H1 (cell line): Measurements from ENCODE around the gene METTL8.

Experiments
- BRCA1 ChIP-seq: IDR thresholded peaks from 2 replicates; pipeline ENCODE4 v1.6.1; 2012; ENCODE audit warnings: low read depth, low read length, improper control_type of control experiment
- CHD2 ChIP-seq: IDR thresholded peaks from 2 replicates; pipeline ENCODE4 v1.6.1; 2012; ENCODE audit warnings: low read length, improper control_type of control experiment
- EZH2 ChIP-seq: fragments of 200-600 bp; sonication (generic); IDR thresholded peaks from 2 replicates; pipeline ENCODE4 v1.7.1; 2012; ENCODE audit warnings: low read depth, mild to moderate bottlenecking, moderate library complexity, low read length, inconsistent platforms; ENCODE audit not compliant: severe bottlenecking
- FOSL1 ChIP-seq: IDR thresholded peaks from 2 replicates; pipeline ENCODE4 v1.6.1; 2011; ENCODE audit warnings: mild to moderate bottlenecking, low read depth, low read length, moderate library complexity; ENCODE audit not compliant: insufficient read depth
- HDAC6 ChIP-seq: IDR thresholded peaks from one replicate; pipeline ENCODE4 v1.7.1; 2012; ENCODE audit warnings: low read depth, mild to moderate bottlenecking, inconsistent platforms, low read length, moderate library complexity
- POLR2A ChIP-seq, 2 experiments: IDR thresholded peaks; 1 replicate in 1 of 2; 2 replicates in 1 of 2; pipeline ENCODE4 v1.6.1; 2011; ENCODE audit warnings: low read depth in 2 of 2, low read length in 2 of 2, mild to moderate bottlenecking in 2 of 2; ENCODE audit errors: control extremely low read depth in 1 of 2
- POLR2AphosphoS5 ChIP-seq: IDR thresholded peaks from 2 replicates; pipeline ENCODE4 v1.6.1; 2011; ENCODE audit warnings: low read depth, low read length
- RAD21 ChIP-seq, 2 experiments: IDR thresholded peaks in 1 of 2; conservative IDR thresholded peaks in 1 of 2; 2 replicates each; pipeline ENCODE4 v1.6.1; 2011; ENCODE audit warnings: low read depth in 2 of 2, low read length in 2 of 2, improper control_type of control experiment in 1 of 2, inconsistent platforms in 1 of 2, mild to moderate bottlenecking in 1 of 2, moderate library complexity in 1 of 2
- RFX5 ChIP-seq: IDR thresholded peaks from 2 replicates; pipeline ENCODE4 v1.6.1; 2011; ENCODE audit warnings: low read depth, low read length, improper control_type of control experiment, borderline replicate concordance
- RNF2 ChIP-seq: fragments of 200-900, 300-1000 bp; sonication (generic); IDR thresholded peaks from 2 replicates; pipeline ENCODE4 v1.7.1; 2016; ENCODE audit warnings: borderline replicate concordance, low read depth, mild to moderate bottlenecking, antibody characterized with exemption, low read length; ENCODE audit not compliant: poor library complexity, severe bottlenecking; ENCODE audit errors: missing control alignments
- USF2 ChIP-seq: IDR thresholded peaks from 2 replicates; pipeline ENCODE4 v1.6.1; 2011; ENCODE audit warnings: low read length, improper control_type of control experiment
- YY1 ChIP-seq: IDR thresholded peaks from 2 replicates; pipeline ENCODE4 v1.6.1; 2011; ENCODE audit warnings: low read depth, mild to moderate bottlenecking, low read length
- TF ChIP-seq, protein P1 (sequence below), 3 experiments: IDR thresholded peaks; 1 replicate in 2 of 3; 2 replicates in 1 of 3; pipeline versions ENCODE4 v1.5.1 to v1.6.1; 2011; ENCODE audit warnings: low read length in 3 of 3, mild to moderate bottlenecking in 3 of 3, inconsistent platforms in 2 of 3, low read depth in 1 of 3, moderate library complexity in 1 of 3; ENCODE audit not compliant: insufficient read depth in 1 of 3; ENCODE audit errors: control extremely low read depth in 1 of 3
- TF ChIP-seq, protein P2 (sequence below): IDR thresholded peaks from 2 replicates; pipeline ENCODE4 v1.6.1; 2012; ENCODE audit warnings: inconsistent platforms

DNA sequence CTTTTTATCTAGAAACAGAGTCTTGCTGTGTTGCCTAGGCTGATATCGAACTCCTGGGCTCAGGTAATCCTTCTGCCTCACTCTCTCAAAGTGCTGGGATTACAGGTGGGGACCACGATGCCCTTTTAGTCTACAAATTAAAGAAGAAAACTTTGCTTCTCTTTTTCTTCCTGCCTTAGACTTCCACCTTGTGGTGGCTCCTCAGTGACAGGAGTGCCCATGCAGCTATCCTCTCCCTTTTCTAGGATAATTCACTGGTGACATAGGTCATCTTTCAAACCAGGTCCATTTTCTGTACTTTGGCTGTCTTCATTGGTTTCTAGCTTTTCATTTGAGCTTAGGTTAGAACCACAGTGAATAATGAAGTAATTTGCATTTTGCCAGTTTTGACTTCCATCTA is 13.9 kb upstream of the METTL8 start:
- TF ChIP-seq POLR2A (IDR thresholded peaks at IDR 0.05; ENCODE audit: control extremely low read depth in 1 of 2, low read depth in 2 of 2, low read length in 2 of 2) (no peak), BRCA1 (no peak), FOSL1 (no peak), YY1 (no peak), RNF2 (no peak), USF2 (no peak), POLR2AphosphoS5 (no peak), EZH2 (no peak), HDAC6 (no peak), RAD21 (IDR thresholded peaks at IDR 0.05 in 1 of 2, conservative IDR thresholded peaks at IDR 0.05 in 1 of 2; ENCODE audit: low read depth in 2 of 2, low read length in 2 of 2) (peak; percentile 51 to 56), CHD2 (no peak), RFX5 (no peak)
- TF ChIP-seq, protein P1, sequence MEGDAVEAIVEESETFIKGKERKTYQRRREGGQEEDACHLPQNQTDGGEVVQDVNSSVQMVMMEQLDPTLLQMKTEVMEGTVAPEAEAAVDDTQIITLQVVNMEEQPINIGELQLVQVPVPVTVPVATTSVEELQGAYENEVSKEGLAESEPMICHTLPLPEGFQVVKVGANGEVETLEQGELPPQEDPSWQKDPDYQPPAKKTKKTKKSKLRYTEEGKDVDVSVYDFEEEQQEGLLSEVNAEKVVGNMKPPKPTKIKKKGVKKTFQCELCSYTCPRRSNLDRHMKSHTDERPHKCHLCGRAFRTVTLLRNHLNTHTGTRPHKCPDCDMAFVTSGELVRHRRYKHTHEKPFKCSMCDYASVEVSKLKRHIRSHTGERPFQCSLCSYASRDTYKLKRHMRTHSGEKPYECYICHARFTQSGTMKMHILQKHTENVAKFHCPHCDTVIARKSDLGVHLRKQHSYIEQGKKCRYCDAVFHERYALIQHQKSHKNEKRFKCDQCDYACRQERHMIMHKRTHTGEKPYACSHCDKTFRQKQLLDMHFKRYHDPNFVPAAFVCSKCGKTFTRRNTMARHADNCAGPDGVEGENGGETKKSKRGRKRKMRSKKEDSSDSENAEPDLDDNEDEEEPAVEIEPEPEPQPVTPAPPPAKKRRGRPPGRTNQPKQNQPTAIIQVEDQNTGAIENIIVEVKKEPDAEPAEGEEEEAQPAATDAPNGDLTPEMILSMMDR (IDR thresholded peaks at IDR 0.05; ENCODE audit: control extremely low read depth in 1 of 3, insufficient read depth in 1 of 3, low read depth in 1 of 3, low read length in 3 of 3): peak in 1 of 3 experiments; percentile 29; a peak in 2 of 4 replicates
- TF ChIP-seq, protein P2, sequence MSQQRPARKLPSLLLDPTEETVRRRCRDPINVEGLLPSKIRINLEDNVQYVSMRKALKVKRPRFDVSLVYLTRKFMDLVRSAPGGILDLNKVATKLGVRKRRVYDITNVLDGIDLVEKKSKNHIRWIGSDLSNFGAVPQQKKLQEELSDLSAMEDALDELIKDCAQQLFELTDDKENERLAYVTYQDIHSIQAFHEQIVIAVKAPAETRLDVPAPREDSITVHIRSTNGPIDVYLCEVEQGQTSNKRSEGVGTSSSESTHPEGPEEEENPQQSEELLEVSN: no peak
